GM12872 (cell line): ENCODE data around the gene PGAP3.

Experiments
- TF ChIP-seq, protein P1 (sequence below): IDR thresholded peaks from 3 replicates; pipeline ENCODE4 v1.5.1; 2011; ENCODE audit warnings: low read depth, mild to moderate bottlenecking, low read length, moderate library complexity; ENCODE audit not compliant: insufficient read depth

Gene PGAP3

DNA sequence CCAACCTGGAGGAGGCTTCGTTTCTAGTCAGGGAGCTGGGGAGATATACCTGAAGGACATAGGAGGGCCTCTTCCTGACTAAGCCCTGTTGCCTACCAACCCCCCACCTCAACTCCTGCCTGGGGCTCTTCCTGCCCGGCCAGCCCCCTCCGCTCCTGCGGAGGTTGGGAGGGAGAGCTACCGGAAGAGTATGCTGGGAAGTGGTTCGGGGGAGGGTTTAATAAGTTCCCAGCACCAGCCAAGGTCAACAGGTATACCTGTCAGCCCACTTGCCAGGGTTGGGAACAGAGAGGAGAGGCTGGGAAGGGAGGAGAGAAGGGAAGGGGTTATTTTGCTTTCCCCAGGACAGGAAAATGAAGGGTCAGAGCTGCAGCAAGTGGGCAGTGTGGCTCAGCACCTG lies 56.5 kb downstream of the PGAP3 start:
- TF ChIP-seq, protein P1, sequence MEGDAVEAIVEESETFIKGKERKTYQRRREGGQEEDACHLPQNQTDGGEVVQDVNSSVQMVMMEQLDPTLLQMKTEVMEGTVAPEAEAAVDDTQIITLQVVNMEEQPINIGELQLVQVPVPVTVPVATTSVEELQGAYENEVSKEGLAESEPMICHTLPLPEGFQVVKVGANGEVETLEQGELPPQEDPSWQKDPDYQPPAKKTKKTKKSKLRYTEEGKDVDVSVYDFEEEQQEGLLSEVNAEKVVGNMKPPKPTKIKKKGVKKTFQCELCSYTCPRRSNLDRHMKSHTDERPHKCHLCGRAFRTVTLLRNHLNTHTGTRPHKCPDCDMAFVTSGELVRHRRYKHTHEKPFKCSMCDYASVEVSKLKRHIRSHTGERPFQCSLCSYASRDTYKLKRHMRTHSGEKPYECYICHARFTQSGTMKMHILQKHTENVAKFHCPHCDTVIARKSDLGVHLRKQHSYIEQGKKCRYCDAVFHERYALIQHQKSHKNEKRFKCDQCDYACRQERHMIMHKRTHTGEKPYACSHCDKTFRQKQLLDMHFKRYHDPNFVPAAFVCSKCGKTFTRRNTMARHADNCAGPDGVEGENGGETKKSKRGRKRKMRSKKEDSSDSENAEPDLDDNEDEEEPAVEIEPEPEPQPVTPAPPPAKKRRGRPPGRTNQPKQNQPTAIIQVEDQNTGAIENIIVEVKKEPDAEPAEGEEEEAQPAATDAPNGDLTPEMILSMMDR, result no peak

DNA sequence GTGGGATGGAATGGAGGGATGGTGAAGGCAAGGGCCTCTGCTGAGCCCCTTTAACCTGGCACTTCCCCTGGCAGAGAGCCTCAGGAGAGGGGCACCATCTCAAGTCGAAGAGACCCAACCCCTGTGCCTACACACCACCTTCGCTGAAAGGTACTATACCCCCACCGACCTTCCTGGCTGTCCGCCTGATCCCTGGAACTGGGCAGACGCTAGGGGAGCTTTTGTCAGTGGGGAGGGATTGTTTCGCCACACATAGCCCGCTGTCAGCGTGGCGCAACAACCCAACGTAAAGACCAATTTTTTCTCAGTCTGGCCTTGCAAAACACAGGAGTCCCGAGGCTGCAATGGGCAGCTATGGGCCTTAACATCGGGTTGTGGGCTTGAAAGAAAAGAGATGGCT lies 58.0 kb downstream of the PGAP3 start:
- TF ChIP-seq, protein P1, result no peak

DNA sequence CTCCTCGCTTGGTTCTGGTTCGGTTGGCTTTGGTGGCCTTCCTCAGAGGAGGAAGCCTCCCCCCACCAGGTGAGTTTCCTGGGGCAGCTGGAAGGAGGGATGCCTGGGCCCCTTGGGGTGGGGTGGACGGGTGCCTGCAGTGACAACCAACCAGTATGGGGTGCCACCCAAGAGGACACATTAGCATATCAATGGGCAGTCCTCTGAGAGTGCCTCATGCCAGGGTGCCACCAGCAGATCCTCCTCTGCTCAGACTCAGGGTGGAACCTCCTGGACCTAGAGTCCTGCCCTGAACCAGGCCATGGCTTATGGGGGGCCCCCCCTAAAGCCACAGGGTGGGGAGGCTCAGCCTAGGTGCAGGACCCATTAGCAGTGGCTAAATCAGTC lies 58.4 kb downstream of the PGAP3 start:
- TF ChIP-seq, protein P1, result no peak

DNA sequence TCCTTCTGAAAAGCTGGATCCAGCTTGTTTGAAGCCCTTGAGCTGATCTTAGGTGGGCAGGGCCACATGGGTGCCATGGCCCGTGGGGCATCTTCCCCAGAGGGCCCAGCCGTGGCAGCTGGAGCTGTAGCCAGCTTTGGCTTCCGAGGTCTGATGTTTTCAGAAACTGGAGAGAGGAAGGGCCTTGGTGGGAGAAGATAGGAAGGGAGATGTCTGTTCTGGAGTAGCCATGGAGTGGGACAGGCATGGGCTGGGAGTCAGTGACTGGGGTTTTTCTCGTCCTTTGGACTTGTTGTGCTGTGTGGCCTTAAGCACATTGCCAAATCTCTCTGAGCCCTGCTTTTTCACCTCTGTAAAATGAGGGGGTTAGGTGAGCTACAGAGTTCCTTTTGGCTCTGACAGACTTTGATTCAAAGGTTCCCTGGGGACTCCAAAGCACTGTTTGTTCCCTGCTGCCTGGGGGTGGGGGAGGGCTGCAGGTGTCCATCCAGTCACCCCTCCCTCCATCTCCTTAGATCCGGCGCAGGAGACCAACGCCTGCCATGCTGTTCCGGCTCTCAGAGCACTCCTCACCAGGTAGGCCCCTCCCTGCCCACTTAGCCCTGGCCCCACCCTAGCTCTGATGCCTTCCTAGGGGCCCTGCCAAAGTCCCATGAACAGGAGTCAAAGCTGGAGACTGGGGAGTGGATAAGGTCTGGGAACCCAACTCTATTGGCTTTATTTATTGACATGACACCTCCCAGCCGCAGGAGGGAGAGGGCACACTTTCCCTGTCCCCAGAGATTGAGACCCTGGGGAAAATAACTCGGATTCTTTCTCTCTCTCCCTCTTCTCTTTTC lies 59.0 kb downstream of the PGAP3 start:
- TF ChIP-seq, protein P1, result no peak

DNA sequence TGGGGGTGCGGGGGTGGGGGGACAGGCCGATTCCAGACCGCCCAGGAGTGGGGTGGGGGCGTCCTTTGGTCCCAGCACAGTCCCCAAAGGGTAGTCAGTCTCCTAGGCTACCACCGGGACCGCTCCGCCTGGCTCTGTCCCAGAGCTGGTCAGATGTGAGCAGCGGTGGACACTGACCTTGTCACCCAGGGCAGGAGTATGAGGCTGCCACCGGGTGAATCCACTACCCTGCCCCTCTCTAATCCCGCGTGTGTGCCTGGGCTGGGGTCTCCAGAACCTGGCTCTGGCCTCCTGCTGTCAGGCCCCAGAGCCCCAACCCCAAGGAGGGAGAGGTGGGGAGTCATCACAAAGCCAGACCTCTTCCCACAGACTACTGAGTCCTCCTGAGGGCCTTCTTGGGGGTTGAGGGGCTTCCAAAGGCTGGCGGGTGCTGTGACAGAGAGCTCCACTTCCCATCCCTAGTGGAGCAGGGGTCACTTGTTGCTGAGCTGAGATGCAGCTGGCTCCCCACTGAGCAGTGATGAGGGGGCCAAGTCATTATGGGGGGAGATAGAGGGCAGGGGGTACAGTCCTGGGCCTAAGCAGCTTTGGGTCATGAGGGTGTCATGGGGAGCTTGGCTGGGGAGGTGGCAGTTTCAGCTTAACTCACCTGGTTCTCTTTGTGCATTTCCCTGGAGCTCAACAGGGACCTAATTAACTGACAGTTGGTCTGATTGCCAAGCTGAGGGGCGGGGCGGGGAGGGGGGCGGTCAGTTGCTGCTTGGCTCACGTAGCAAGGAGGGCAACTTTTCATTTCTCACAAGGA lies 59.9 kb downstream of the PGAP3 start:
- TF ChIP-seq, protein P1, result no peak

DNA sequence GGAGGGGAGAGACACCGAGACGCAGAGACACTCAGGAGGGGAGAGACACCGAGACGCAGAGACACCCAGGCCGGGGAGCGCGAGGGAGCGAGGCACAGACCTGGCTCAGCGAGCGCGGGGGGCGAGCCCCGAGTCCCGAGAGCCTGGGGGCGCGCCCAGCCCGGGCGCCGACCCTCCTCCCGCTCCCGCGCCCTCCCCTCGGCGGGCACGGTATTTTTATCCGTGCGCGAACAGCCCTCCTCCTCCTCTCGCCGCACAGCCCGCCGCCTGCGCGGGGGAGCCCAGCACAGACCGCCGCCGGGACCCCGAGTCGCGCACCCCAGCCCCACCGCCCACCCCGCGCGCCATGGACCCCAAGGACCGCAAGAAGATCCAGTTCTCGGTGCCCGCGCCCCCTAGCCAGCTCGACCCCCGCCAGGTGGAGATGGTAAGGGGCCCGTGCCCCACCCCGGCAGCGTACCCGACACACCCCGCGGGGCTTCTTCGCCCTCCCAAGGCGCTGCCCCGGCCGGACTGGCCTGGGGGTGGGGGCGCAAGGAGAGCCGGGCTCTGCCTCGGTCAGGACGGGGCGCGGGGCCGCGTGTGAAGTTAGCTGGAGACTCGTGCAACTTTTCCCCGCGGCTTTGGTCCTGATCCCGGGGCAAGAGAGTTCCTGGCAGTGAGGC lies 60.7 kb downstream of the PGAP3 start:
- TF ChIP-seq, protein P1, result no peak
